Amniotic stem cell (primary cell): ENCODE measurements around the gene ZNF605.
A peak's percentile ranks its signal among the peaks of the same experiment; 100 is the strongest.
"Not testable (repeated sequence)": the region's sequence is repeated elsewhere in the genome, so short reads cannot be mapped to it uniquely, and the experiment has no call there.

Experiments
- DNase-seq: peaks from one replicate; lab custom pipeline; 2025; lab: John Stamatoyannopoulos, UW

ZNF605 gene

GRCh38 chr12:132956011-132956788 lies at the start of gene ZNF605:
Gene ZNF605 (minus strand): TSS chr12:132956306. CDS start chr12:132945635, 10,671 bp downstream.
- DNase-seq, result peak; percentile 74

- no peak for DNase-seq
Measured at GRCh38 chr12:132998741-132999140, 42.6 kb upstream of the ZNF605 start.

GRCh38 chr12:132986885-132987225 lies 30.7 kb upstream of the ZNF605 start:
- DNase-seq, result no peak

GRCh38 chr12:132986001-132986884 lies 30.1 kb upstream of the ZNF605 start, which contains the start of gene ZNF26:
Gene ZNF26 (plus strand): TSS chr12:132986367. CDS start chr12:132986841, 474 bp downstream.
- peak; percentile 89 for DNase-seq

GRCh38 chr12:132976870-132977269 lies 20.8 kb upstream of the ZNF605 start:
- DNase-seq, result not testable (repeated sequence)

- no peak for DNase-seq
Measured at GRCh38 chr12:132972374-132972773, 16.3 kb upstream of the ZNF605 start.

GRCh38 chr12:132967736-132968135 lies 11.6 kb upstream of the ZNF605 start:
- no peak for DNase-seq

GRCh38 chr12:132966676-132967415 lies 10.7 kb upstream of the ZNF605 start:
- no peak for DNase-seq

- DNase-seq, result no peak
Measured at GRCh38 chr12:132965796-132966195, 9.7 kb upstream of the ZNF605 start.

GRCh38 chr12:132963947-132964346 lies 7.8 kb upstream of the ZNF605 start:
- not testable (repeated sequence) for DNase-seq

GRCh38 chr12:132961790-132962189 lies 5.7 kb upstream of the ZNF605 start:
- DNase-seq, result not testable (repeated sequence)

GRCh38 chr12:132955094-132956010 lies 754 bp downstream of the ZNF605 start:
- DNase-seq, result no peak

GRCh38 chr12:132954471-132955048 lies 1.5 kb downstream of the ZNF605 start:
- DNase-seq, result no peak

- no peak for DNase-seq
Measured at GRCh38 chr12:132953771-132954170, 2.3 kb downstream of the ZNF605 start.

GRCh38 chr12:132953163-132953425 lies 3.0 kb downstream of the ZNF605 start:
- no peak for DNase-seq

- DNase-seq, result no peak
Measured at GRCh38 chr12:132952371-132953162, 3.5 kb downstream of the ZNF605 start.

GRCh38 chr12:132951649-132952048 lies 4.5 kb downstream of the ZNF605 start:
- DNase-seq, result no peak

- no peak for DNase-seq
Measured at GRCh38 chr12:132950844-132951535, 5.1 kb downstream of the ZNF605 start.
